Keratinocyte (primary cell): Measurements from ENCODE around the gene SMYD3. TPM values are rescaled to one million over a fixed set of nuclear protein-coding genes. Genes with fewer than 3 reads are reported as not detected.

ENCODE experiments used
- DNase-seq: peaks from one replicate; pipeline ENCODE4 v3.0.0-alpha.2; 2011; ENCODE audit warnings: low read depth, missing footprints, low spot score
- FAIRE-seq: peaks from 2 replicates; lab custom pipeline; 2011; peaks lifted over from hg19 to GRCh38; lab: Jason Lieb, UNC
- H2AFZ ChIP-seq: 2 replicates; pipeline ENCODE4 v1.6.0; 2012; ENCODE audit warnings: low read length, control low read depth, inconsistent platforms; ENCODE audit not compliant: control insufficient read depth
- H3K27ac ChIP-seq: 2 replicates; pipeline ENCODE4 v1.5.1; 2011; ENCODE audit warnings: low read length; ENCODE audit not compliant: control insufficient read depth, insufficient read depth
- H3K27me3 ChIP-seq: 3 replicates; pipeline ENCODE4 v1.6.0; 2011; ENCODE audit warnings: low read length; ENCODE audit not compliant: control insufficient read depth, insufficient read depth; ENCODE audit errors: extremely low read depth
- H3K36me3 ChIP-seq, 2 experiments: 2 replicates in 1 of 2; 3 replicates in 1 of 2; pipeline ENCODE4 v1.5.1; 2011; ENCODE audit warnings: low read length in 2 of 2, mild to moderate bottlenecking in 1 of 2; ENCODE audit not compliant: control insufficient read depth in 2 of 2, insufficient read depth in 2 of 2; ENCODE audit errors: extremely low read depth in 1 of 2
- H3K4me1 ChIP-seq: 3 replicates; pipeline ENCODE4 v1.5.1; 2011; ENCODE audit warnings: low read length; ENCODE audit not compliant: control insufficient read depth, insufficient read depth; ENCODE audit errors: extremely low read depth
- H3K4me2 ChIP-seq: 3 replicates; pipeline ENCODE4 v1.6.0; 2011; ENCODE audit warnings: low read depth, low read length; ENCODE audit not compliant: control insufficient read depth, insufficient read depth; ENCODE audit errors: extremely low read depth
- H3K4me3 ChIP-seq, 3 experiments: fragments of 200-600 bp in 1 of 3; sonication (generic) in 1 of 3; 2 replicates in 2 of 3; 3 replicates in 1 of 3; pipeline ENCODE4 v1.5.1; 2011 to 2016; ENCODE audit warnings: low read length in 3 of 3, mild to moderate bottlenecking in 3 of 3, control low read depth in 2 of 3, inconsistent platforms in 1 of 3, low read depth in 1 of 3, mixed read lengths in 1 of 3, mixed run types in 1 of 3, moderate library complexity in 1 of 3; ENCODE audit not compliant: control insufficient read depth in 2 of 3, insufficient read depth in 2 of 3; ENCODE audit errors: extremely low read depth in 1 of 3
- H3K79me2 ChIP-seq: 2 replicates; pipeline ENCODE4 v1.6.0; 2012; ENCODE audit warnings: low read length; ENCODE audit not compliant: control insufficient read depth, insufficient read depth
- H3K9ac ChIP-seq: 3 replicates; pipeline ENCODE4 v1.6.0; 2011; ENCODE audit warnings: low read length; ENCODE audit not compliant: control insufficient read depth, insufficient read depth; ENCODE audit errors: extremely low read depth
- H3K9me1 ChIP-seq: 3 replicates; pipeline ENCODE4 v1.6.0; 2011; ENCODE audit warnings: low read length; ENCODE audit not compliant: control insufficient read depth, insufficient read depth; ENCODE audit errors: extremely low read depth
- H3K9me3 ChIP-seq: 2 replicates; pipeline ENCODE4 v1.5.1; 2012; ENCODE audit warnings: low read depth, low read length; ENCODE audit not compliant: control insufficient read depth
- H4K20me1 ChIP-seq: 3 replicates; pipeline ENCODE4 v1.6.0; 2011; ENCODE audit warnings: low read length; ENCODE audit not compliant: control insufficient read depth, insufficient read depth; ENCODE audit errors: extremely low read depth
- CTCF ChIP-seq, 3 experiments: IDR thresholded peaks in 1 of 3; conservative IDR thresholded peaks in 1 of 3; optimal IDR thresholded peaks in 1 of 3; 2 replicates in 2 of 3; 3 replicates in 1 of 3; pipeline versions ENCODE3 to v1.5.1; 2011; ENCODE audit warnings: low read length in 3 of 3, mild to moderate bottlenecking in 3 of 3, moderate library complexity in 2 of 3, control low read depth in 1 of 3, inconsistent platforms in 1 of 3; ENCODE audit not compliant: insufficient read depth in 2 of 3; ENCODE audit errors: extremely low read depth in 1 of 3
- EZH2 ChIP-seq: IDR thresholded peaks from one replicate; pipeline ENCODE4 v1.6.1; 2012; ENCODE audit warnings: inconsistent platforms, mild to moderate bottlenecking, low read length, moderate library complexity
- dilution Hi-C: fragments of 300-500 bp; cut with MboI; formaldehyde crosslinking; loops from one replicate; pipeline ENCODE4 v1.7.0; 2020; ENCODE audit warnings: low sequenced_read_pairs; ENCODE audit not compliant: extremely low pct_ligation_motif_present
- polyA plus RNA-seq, 5 experiments: library from polyadenylated mRNA; depleted of rRNA in 3 of 5; stranded (reverse) in 3 of 5; stranded (forward) in 1 of 5; unstranded in 1 of 5; fragments of >200 nt; gene quantifications; 1 replicate in 1 of 5; 2 replicates in 3 of 5; 3 replicates in 1 of 5; pipeline versions ENCODE4 v1.2.1 to v1.2.3, GENCODE V29; 2011 to 2012; ENCODE audit warnings: missing spikeins in 2 of 5, low read depth in 1 of 5, low replicate concordance in 1 of 5

The SMYD3 gene
- polyA plus RNA-seq, 1 donor (not counting 4 experiments of a cell fraction or from before 2014, with no cell fraction given), result 31.0 TPM

- H3K4me1 ChIP-seq, result no peaks in the 10 kb centered on the region
- FAIRE-seq (no peak), DNase-seq (no peak)
- no peaks in the 10 kb centered on the region for H3K79me2 ChIP-seq
- no peaks in the 10 kb centered on the region for H3K9me3 ChIP-seq
- H3K4me3 ChIP-seq, result no peak overlapping the region
- TF ChIP-seq CTCF (optimal IDR thresholded peaks at IDR 0.05 in 1 of 3, IDR thresholded peaks at IDR 0.05 in 1 of 3, conservative IDR thresholded peaks at IDR 0.05 in 1 of 3; ENCODE audit: extremely low read depth in 1 of 3, insufficient read depth in 2 of 3, low read length in 3 of 3), result no peak
- TF ChIP-seq EZH2, result no peak
- no peak overlapping the region for H3K4me2 ChIP-seq
- H3K27ac ChIP-seq, result no peak overlapping the region
- H3K9me1 ChIP-seq, result no peaks in the 10 kb centered on the region
- H4K20me1 ChIP-seq, result no peaks in the 10 kb centered on the region
- no peaks in the 10 kb centered on the region for H3K36me3 ChIP-seq
- no peak overlapping the region for H2AFZ ChIP-seq
- H3K9ac ChIP-seq, result no peak overlapping the region
- dilution Hi-C loops, result no loop called here
- no peaks in the 10 kb centered on the region for H3K27me3 ChIP-seq
Measured at GRCh38 chr1:245716561-245716960, 790.5 kb downstream of the SMYD3 start.

GRCh38 chr1:245715970-245716369 lies 791.1 kb downstream of the SMYD3 start:
- Histone ChIP-seq H3K4me1 (no peaks in the 10 kb centered on the region), H3K36me3 (no peaks in the 10 kb centered on the region), H3K9me1 (no peaks in the 10 kb centered on the region), H3K27ac (no peak overlapping the region), H3K4me2 (no peak overlapping the region), H3K4me3 (no peak overlapping the region), H3K9ac (no peak overlapping the region), H3K9me3 (no peaks in the 10 kb centered on the region), H3K79me2 (no peaks in the 10 kb centered on the region), H4K20me1 (no peaks in the 10 kb centered on the region), H3K27me3 (no peaks in the 10 kb centered on the region), H2AFZ (no peak overlapping the region)
- TF ChIP-seq EZH2 (no peak), CTCF (optimal IDR thresholded peaks at IDR 0.05 in 1 of 3, IDR thresholded peaks at IDR 0.05 in 1 of 3, conservative IDR thresholded peaks at IDR 0.05 in 1 of 3; ENCODE audit: extremely low read depth in 1 of 3, insufficient read depth in 2 of 3, low read length in 3 of 3) (no peak)
- FAIRE-seq, result peak; percentile 59
- dilution Hi-C loops, result no loop called here
- DNase-seq, result peak; percentile 15
